Fibroblast of lung (primary cell): ENCODE results near the gene LYZL6. TPM values are rescaled to one million over a fixed set of nuclear protein-coding genes. Genes with fewer than 3 reads are reported as not detected.

Experiments used
- DNase-seq, 2 donors: peaks; one replicate each; pipeline versions ENCODE4 v3.0.0 to v3.0.0-alpha.2; 2010; ENCODE audit warnings: low read depth in 2 of 2
- H2AFZ ChIP-seq: 2 replicates; pipeline ENCODE4 v1.5.1; 2012; ENCODE audit warnings: low read length, control low read depth, inconsistent platforms
- H3K27ac ChIP-seq: 2 replicates; pipeline ENCODE4 v1.5.1; 2011; ENCODE audit warnings: low read length, control low read depth; ENCODE audit not compliant: insufficient read depth
- H3K27me3 ChIP-seq: 2 replicates; pipeline ENCODE4 v1.5.1; 2011; ENCODE audit warnings: mild to moderate bottlenecking, low read length; ENCODE audit not compliant: control insufficient read depth, insufficient read depth
- H3K36me3 ChIP-seq: 2 replicates; pipeline ENCODE4 v1.5.1; 2011; ENCODE audit warnings: low read length; ENCODE audit not compliant: control insufficient read depth, insufficient read depth
- H3K4me1 ChIP-seq: 2 replicates; pipeline ENCODE4 v1.5.1; 2011; ENCODE audit warnings: low read length; ENCODE audit not compliant: control insufficient read depth, insufficient read depth; ENCODE audit errors: extremely low read depth
- H3K4me2 ChIP-seq: 2 replicates; pipeline ENCODE4 v1.5.1; 2011; ENCODE audit warnings: low read length, control low read depth; ENCODE audit not compliant: insufficient read depth; ENCODE audit errors: extremely low read depth
- H3K4me3 ChIP-seq, 4 experiments: fragments of 200-600 bp in 1 of 4; sonication (generic) in 1 of 4; replicated peaks in 1 of 4; 2 replicates each; pipeline ENCODE4 v1.5.1; 2011 to 2016; ENCODE audit warnings: low read length in 4 of 4, low read depth in 3 of 4, mild to moderate bottlenecking in 3 of 4, control low read depth in 2 of 4, inconsistent platforms in 1 of 4, mixed read lengths in 1 of 4; ENCODE audit not compliant: insufficient read depth in 1 of 4; ENCODE audit errors: control extremely low read depth in 1 of 4
- H3K79me2 ChIP-seq: 2 replicates; pipeline ENCODE4 v1.5.1; 2012; ENCODE audit warnings: mild to moderate bottlenecking, low read length, inconsistent platforms; ENCODE audit not compliant: control insufficient read depth, insufficient read depth
- H3K9ac ChIP-seq: 2 replicates; pipeline ENCODE4 v1.5.1; 2011; ENCODE audit warnings: mild to moderate bottlenecking, low read length, control low read depth; ENCODE audit not compliant: insufficient read depth
- H3K9me3 ChIP-seq: 2 replicates; pipeline ENCODE4 v1.5.1; 2012; ENCODE audit warnings: low read depth, low read length; ENCODE audit not compliant: control insufficient read depth, insufficient read depth
- H4K20me1 ChIP-seq: 2 replicates; pipeline ENCODE4 v1.5.1; 2011; ENCODE audit warnings: low read length; ENCODE audit not compliant: control insufficient read depth, insufficient read depth; ENCODE audit errors: extremely low read depth
- EZH2 ChIP-seq: IDR thresholded peaks from 2 replicates; pipeline ENCODE4 v1.5.1; 2012; ENCODE audit warnings: low read length, control low read depth, mild to moderate bottlenecking; ENCODE audit errors: missing control alignments
- polyA plus RNA-seq, 2 donors: library from polyadenylated mRNA; depleted of rRNA in 1 of 2; stranded (reverse) in 1 of 2; unstranded in 1 of 2; fragments of >200 nt; gene quantifications; 2 replicates each; pipeline ENCODE4 v1.2.1, GENCODE V29; 2011 to 2012; ENCODE audit warnings: missing spikeins in 1 of 2
- total RNA-seq: library from RNA; depleted of rRNA; stranded (reverse); fragments of >200 nt; gene quantifications from 2 replicates; pipeline ENCODE4 v1.2.1, GENCODE V29; 2014
- TF ChIP-seq, protein P1 (sequence below), 2 donors: IDR thresholded peaks in 1 of 2; conservative IDR thresholded peaks in 1 of 2; 1 replicate in 1 of 2; 2 replicates in 1 of 2; pipeline ENCODE4 v1.5.1; 2011 to 2012; ENCODE audit warnings: low read length in 2 of 2, control low read depth in 1 of 2, inconsistent platforms in 1 of 2, low read depth in 1 of 2, mild to moderate bottlenecking in 1 of 2

Gene LYZL6
- total and polyA plus RNA-seq, 2 donors (not counting 1 experiment from before 2014, with no cell fraction given), result not detected

DNA sequence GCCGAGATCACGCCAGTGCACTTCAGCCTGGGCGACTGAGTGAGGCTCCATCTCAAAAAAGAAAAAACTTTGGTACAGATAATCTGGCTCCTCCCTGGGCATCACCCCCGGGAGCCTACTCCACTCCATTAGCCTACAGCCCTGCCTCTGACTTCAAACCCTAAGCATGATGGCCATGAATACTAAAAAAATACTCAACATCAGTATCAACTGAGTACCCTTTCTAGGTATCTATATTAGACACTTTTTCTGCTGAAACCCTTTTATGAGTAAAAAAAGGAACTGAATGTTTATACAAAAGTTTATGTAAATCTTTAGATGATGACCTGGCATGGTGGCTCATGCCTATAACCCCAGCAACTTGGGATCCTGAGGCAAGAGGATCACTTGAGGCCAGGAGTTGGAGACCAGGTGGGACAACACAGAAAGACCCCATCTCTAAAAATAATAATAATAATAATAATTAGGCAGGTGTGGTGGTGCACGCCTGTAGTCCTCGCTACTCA, 19.9 kb downstream of the LYZL6 start:
- H2AFZ ChIP-seq, result no peak overlapping the region
- H3K4me3 ChIP-seq, result no peak overlapping the region
- no peak overlapping the region for H3K27ac ChIP-seq
- DNase-seq, result no peak
- H3K27me3 ChIP-seq, result no peaks in the 10 kb centered on the region
- H3K36me3 ChIP-seq, result no peaks in the 10 kb centered on the region
- TF ChIP-seq EZH2, result no peak
- TF ChIP-seq, protein P1, sequence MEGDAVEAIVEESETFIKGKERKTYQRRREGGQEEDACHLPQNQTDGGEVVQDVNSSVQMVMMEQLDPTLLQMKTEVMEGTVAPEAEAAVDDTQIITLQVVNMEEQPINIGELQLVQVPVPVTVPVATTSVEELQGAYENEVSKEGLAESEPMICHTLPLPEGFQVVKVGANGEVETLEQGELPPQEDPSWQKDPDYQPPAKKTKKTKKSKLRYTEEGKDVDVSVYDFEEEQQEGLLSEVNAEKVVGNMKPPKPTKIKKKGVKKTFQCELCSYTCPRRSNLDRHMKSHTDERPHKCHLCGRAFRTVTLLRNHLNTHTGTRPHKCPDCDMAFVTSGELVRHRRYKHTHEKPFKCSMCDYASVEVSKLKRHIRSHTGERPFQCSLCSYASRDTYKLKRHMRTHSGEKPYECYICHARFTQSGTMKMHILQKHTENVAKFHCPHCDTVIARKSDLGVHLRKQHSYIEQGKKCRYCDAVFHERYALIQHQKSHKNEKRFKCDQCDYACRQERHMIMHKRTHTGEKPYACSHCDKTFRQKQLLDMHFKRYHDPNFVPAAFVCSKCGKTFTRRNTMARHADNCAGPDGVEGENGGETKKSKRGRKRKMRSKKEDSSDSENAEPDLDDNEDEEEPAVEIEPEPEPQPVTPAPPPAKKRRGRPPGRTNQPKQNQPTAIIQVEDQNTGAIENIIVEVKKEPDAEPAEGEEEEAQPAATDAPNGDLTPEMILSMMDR (conservative IDR thresholded peaks at IDR 0.05 in 1 of 2, IDR thresholded peaks at IDR 0.05 in 1 of 2; ENCODE audit: low read depth in 1 of 2, low read length in 2 of 2), result no peak
- no peak overlapping the region for H3K9ac ChIP-seq
- no peak overlapping the region for H3K4me2 ChIP-seq
- no peaks in the 10 kb centered on the region for H4K20me1 ChIP-seq
- H3K9me3 ChIP-seq, result no peaks in the 10 kb centered on the region
- no peaks in the 10 kb centered on the region for H3K4me1 ChIP-seq
- H3K79me2 ChIP-seq, result no peaks in the 10 kb centered on the region

GRCh38 chr17:35920229-35920628, 23.3 kb downstream of the LYZL6 start:
- H3K4me3 ChIP-seq, result no peak overlapping the region
- H3K27me3 ChIP-seq, result no peaks in the 10 kb centered on the region
- H4K20me1 ChIP-seq, result no peaks in the 10 kb centered on the region
- TF ChIP-seq, protein P1 (conservative IDR thresholded peaks at IDR 0.05 in 1 of 2, IDR thresholded peaks at IDR 0.05 in 1 of 2; ENCODE audit: low read depth in 1 of 2, low read length in 2 of 2), result no peak
- TF ChIP-seq EZH2, result no peak
- no peaks in the 10 kb centered on the region for H3K79me2 ChIP-seq
- H3K9me3 ChIP-seq, result no peaks in the 10 kb centered on the region
- no peak overlapping the region for H3K4me2 ChIP-seq
- H2AFZ ChIP-seq, result no peak overlapping the region
- no peak overlapping the region for H3K27ac ChIP-seq
- no peaks in the 10 kb centered on the region for H3K4me1 ChIP-seq
- no peak for DNase-seq
- H3K36me3 ChIP-seq, result no peaks in the 10 kb centered on the region
- H3K9ac ChIP-seq, result no peak overlapping the region

- H3K9ac ChIP-seq, result no peak overlapping the region
- no peaks in the 10 kb centered on the region for H3K4me1 ChIP-seq
- no peaks in the 10 kb centered on the region for H3K79me2 ChIP-seq
- H3K4me2 ChIP-seq, result no peak overlapping the region
- no peaks in the 10 kb centered on the region for H3K27me3 ChIP-seq
- TF ChIP-seq, protein P1 (conservative IDR thresholded peaks at IDR 0.05 in 1 of 2, IDR thresholded peaks at IDR 0.05 in 1 of 2; ENCODE audit: low read depth in 1 of 2, low read length in 2 of 2), result no peak
- TF ChIP-seq EZH2, result no peak
- H3K36me3 ChIP-seq, result no peaks in the 10 kb centered on the region
- no peak overlapping the region for H3K4me3 ChIP-seq
- no peaks in the 10 kb centered on the region for H3K9me3 ChIP-seq
- no peak for DNase-seq
- no peak overlapping the region for H3K27ac ChIP-seq
- no peaks in the 10 kb centered on the region for H4K20me1 ChIP-seq
- no peak overlapping the region for H2AFZ ChIP-seq
Measured at GRCh38 chr17:35918665-35919064, 24.8 kb downstream of the LYZL6 start.
